Peyer's patch (tissue), 4 donors: ENCODE measurements around the gene KIR2DL3.
"Not testable (repeated sequence)": the region's sequence is repeated elsewhere in the genome, so short reads cannot be mapped to it uniquely, and the experiment has no call there.

Source experiments
- CTCF ChIP-seq, 6 experiments: fragments of 450-650 bp in 4 of 6; fragments of 200-600 bp in 2 of 6; sonication (generic) in 1 of 6; IDR thresholded peaks; one replicate each; pipeline ENCODE4 v1.5.1; 2017 to 2019; ENCODE audit warnings: antibody characterized with exemption in 6 of 6, mild to moderate bottlenecking in 3 of 6, moderate library complexity in 1 of 6
- POLR2A ChIP-seq, 2 donors: fragments of 450-650 bp; IDR thresholded peaks; one replicate each; pipeline ENCODE4 v1.5.1; 2017; ENCODE audit warnings: antibody characterized with exemption in 2 of 2, mild to moderate bottlenecking in 2 of 2, moderate library complexity in 2 of 2

GRCh38 chr19:54764219-54764618 is 25.9 kb downstream of the KIR2DL3 start:
- TF ChIP-seq POLR2A, CTCF (IDR thresholded peaks at IDR 0.05): not testable (repeated sequence)
